HepG2 (cell line): ENCODE data around the gene CELF5. TPM values are rescaled to one million over a fixed set of nuclear protein-coding genes. Genes with fewer than 3 reads are reported as not detected.

Experiments
- ATAD3A ChIP-seq: sonication (generic); formaldehyde crosslinking; IDR thresholded peaks from 2 replicates; pipeline ENCODE4 v1.4.0; 2020; ENCODE audit warnings: missing genetic modification reagents
- KLF11 ChIP-seq: IDR thresholded peaks from 2 replicates; pipeline ENCODE4 v1.6.1; 2016; ENCODE audit warnings: missing compliant biosample characterization
- KLF15 ChIP-seq: sonication (generic); formaldehyde crosslinking; IDR thresholded peaks from 2 replicates; pipeline ENCODE4 v1.8.1; 2023; ENCODE audit warnings: borderline replicate concordance, mild to moderate bottlenecking, inconsistent platforms, missing genetic modification reagents, mixed read lengths
- SP2 ChIP-seq: sonication (generic); formaldehyde crosslinking; IDR thresholded peaks from 2 replicates; pipeline ENCODE4 v1.5.1; 2020; ENCODE audit warnings: mild to moderate bottlenecking, missing genetic modification reagents
- STAT5B ChIP-seq: sonication (generic); formaldehyde crosslinking; IDR thresholded peaks from 2 replicates; pipeline ENCODE4 v1.4.0; 2020; ENCODE audit warnings: missing genetic modification reagents
- TGIF2 ChIP-seq: IDR thresholded peaks from 2 replicates; pipeline ENCODE4 v1.6.1; 2016; ENCODE audit warnings: control low read depth, missing compliant biosample characterization
- ZNF12 ChIP-seq: sonication (generic); formaldehyde crosslinking; IDR thresholded peaks from 2 replicates; pipeline ENCODE4 v1.5.0; 2020; ENCODE audit warnings: missing genetic modification reagents
- ZNF431 ChIP-seq: sonication (generic); formaldehyde crosslinking; IDR thresholded peaks from 2 replicates; pipeline ENCODE4 v1.9.0; 2022; ENCODE audit warnings: missing genetic modification reagents, low read depth, mild to moderate bottlenecking, borderline replicate concordance
- ZNF660 ChIP-seq: sonication (generic); formaldehyde crosslinking; IDR thresholded peaks from 2 replicates; pipeline ENCODE4 v1.5.1; 2020; ENCODE audit warnings: mild to moderate bottlenecking, low read depth, missing genetic modification reagents, borderline replicate concordance
- ZNF781 ChIP-seq: sonication (generic); formaldehyde crosslinking; IDR thresholded peaks from 2 replicates; pipeline ENCODE4 v1.5.1; 2020; ENCODE audit warnings: borderline replicate concordance, mild to moderate bottlenecking, missing genetic modification reagents; ENCODE audit errors: not compliant biosample characterization
- polyA plus RNA-seq, 8 experiments: library from polyadenylated mRNA; depleted of rRNA in 3 of 8; stranded (reverse) in 7 of 8; unstranded in 1 of 8; fragments of >200 nt; fragmentation: Illumina TruSeq in 4 of 8; extraction: Trizol in 4 of 8; gene quantifications; 2 replicates each; pipeline versions ENCODE4 v1.2.1 to v1.2.3, GENCODE V29; 2011 to 2016; ENCODE audit warnings: low read depth in 4 of 8, missing spikeins in 1 of 8, mixed read lengths in 1 of 8; ENCODE audit not compliant: insufficient read depth in 1 of 8
- total RNA-seq, 5 experiments: library from RNA; depleted of rRNA; stranded (reverse); fragments of >200 nt; fragmentation: Illumina TruSeq; extraction: Trizol; gene quantifications; 2 replicates each; pipeline ENCODE4 v1.2.3, GENCODE V29; 2016; ENCODE audit warnings: low read depth in 1 of 5
- TF ChIP-seq, protein P1 (sequence below): sonication (generic); formaldehyde crosslinking; conservative IDR thresholded peaks from 2 replicates; pipeline ENCODE4 v1.4.0; 2020; ENCODE audit warnings: mild to moderate bottlenecking, missing genetic modification reagents, moderate library complexity
- TF ChIP-seq, protein P2 (sequence below): sonication (generic); formaldehyde crosslinking; IDR thresholded peaks from 2 replicates; pipeline ENCODE4 v1.4.0; 2020; ENCODE audit warnings: missing genetic modification reagents, borderline replicate concordance
- TF ChIP-seq, protein P3 (sequence below): sonication (generic); formaldehyde crosslinking; IDR thresholded peaks from 2 replicates; pipeline ENCODE4 v1.4.0; 2020; ENCODE audit warnings: mild to moderate bottlenecking, missing genetic modification reagents, borderline replicate concordance

The CELF5 gene
- total and polyA plus RNA-seq, 2 of the 13 experiments (the other 11 are each of a cell fraction or from before 2014, with no cell fraction given) = 0.31 to 0.84 TPM

DNA sequence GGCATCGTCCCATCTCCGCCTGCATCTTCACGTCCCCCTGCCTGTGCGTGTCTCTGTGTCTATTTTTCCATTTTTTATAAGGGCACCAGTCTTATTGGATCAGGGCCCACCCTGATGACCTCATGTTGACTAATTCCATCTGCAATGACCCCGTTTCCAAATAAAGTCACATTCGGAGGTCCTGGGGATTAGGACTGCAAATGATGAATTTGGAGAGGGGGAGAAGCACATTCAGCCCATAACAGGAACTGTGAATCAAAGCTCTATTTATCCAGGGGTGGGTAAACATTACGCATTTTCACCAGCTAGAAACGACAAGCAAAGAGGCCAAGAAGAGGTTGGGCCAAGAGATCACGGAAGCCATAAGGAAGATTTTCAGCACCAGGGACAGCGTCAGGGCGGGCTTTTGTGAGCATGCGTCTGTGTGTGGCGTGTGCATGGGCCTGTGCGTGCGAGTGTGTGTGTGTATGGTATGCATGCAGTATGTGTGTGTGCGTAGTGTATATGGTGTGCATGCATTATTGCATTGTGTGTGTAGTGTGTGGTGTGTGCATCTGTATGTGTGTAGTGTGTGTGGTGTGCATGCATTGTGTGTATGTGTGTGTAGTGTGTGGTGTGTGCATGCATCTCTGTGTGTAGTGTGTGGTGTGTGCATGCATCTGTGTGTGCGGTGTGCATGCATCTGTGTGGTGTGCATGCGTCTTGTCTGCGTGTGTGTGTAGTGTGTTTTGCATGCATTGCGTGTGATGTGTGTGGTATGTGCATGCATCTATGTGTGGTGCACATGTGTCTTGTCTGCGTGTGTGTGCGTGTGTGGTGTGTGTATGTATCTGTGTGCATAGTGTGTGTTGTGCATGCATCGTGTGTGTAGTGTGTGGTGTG is 19.6 kb downstream of the CELF5 start (continued):
- TF ChIP-seq, protein P1, sequence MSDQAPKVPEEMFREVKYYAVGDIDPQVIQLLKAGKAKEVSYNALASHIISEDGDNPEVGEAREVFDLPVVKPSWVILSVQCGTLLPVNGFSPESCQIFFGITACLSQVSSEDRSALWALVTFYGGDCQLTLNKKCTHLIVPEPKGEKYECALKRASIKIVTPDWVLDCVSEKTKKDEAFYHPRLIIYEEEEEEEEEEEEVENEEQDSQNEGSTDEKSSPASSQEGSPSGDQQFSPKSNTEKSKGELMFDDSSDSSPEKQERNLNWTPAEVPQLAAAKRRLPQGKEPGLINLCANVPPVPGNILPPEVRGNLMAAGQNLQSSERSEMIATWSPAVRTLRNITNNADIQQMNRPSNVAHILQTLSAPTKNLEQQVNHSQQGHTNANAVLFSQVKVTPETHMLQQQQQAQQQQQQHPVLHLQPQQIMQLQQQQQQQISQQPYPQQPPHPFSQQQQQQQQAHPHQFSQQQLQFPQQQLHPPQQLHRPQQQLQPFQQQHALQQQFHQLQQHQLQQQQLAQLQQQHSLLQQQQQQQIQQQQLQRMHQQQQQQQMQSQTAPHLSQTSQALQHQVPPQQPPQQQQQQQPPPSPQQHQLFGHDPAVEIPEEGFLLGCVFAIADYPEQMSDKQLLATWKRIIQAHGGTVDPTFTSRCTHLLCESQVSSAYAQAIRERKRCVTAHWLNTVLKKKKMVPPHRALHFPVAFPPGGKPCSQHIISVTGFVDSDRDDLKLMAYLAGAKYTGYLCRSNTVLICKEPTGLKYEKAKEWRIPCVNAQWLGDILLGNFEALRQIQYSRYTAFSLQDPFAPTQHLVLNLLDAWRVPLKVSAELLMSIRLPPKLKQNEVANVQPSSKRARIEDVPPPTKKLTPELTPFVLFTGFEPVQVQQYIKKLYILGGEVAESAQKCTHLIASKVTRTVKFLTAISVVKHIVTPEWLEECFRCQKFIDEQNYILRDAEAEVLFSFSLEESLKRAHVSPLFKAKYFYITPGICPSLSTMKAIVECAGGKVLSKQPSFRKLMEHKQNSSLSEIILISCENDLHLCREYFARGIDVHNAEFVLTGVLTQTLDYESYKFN (CRISPR knock-in tag) = no peak
- TF ChIP-seq KLF11 (CRISPR knock-in tag) = peak; percentile 85; the same call in 1 of the 2 replicates
- no peak for TF ChIP-seq SP2 (CRISPR knock-in tag)
- no peak for TF ChIP-seq KLF15 (CRISPR knock-in tag)
- TF ChIP-seq, protein P2, sequence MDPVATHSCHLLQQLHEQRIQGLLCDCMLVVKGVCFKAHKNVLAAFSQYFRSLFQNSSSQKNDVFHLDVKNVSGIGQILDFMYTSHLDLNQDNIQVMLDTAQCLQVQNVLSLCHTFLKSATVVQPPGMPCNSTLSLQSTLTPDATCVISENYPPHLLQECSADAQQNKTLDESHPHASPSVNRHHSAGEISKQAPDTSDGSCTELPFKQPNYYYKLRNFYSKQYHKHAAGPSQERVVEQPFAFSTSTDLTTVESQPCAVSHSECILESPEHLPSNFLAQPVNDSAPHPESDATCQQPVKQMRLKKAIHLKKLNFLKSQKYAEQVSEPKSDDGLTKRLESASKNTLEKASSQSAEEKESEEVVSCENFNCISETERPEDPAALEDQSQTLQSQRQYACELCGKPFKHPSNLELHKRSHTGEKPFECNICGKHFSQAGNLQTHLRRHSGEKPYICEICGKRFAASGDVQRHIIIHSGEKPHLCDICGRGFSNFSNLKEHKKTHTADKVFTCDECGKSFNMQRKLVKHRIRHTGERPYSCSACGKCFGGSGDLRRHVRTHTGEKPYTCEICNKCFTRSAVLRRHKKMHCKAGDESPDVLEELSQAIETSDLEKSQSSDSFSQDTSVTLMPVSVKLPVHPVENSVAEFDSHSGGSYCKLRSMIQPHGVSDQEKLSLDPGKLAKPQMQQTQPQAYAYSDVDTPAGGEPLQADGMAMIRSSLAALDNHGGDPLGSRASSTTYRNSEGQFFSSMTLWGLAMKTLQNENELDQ (CRISPR knock-in tag) = peak; percentile 78; the same call in 1 of the 2 replicates
- 0 out of 2 replicates have a peak, but pooled peaks have one; percentile 33 for TF ChIP-seq ATAD3A (CRISPR knock-in tag)
- TF ChIP-seq STAT5B (CRISPR knock-in tag) = no peak
- TF ChIP-seq TGIF2 (CRISPR knock-in tag) = peak; percentile 70; the same call in 1 of the 2 replicates
- 0 out of 2 replicates have a peak, but pooled peaks have one; percentile 40 for TF ChIP-seq ZNF660 (CRISPR knock-in tag)
- TF ChIP-seq ZNF781 (CRISPR knock-in tag) = peak; percentile 50
- TF ChIP-seq ZNF431 = no peak
- peak; percentile 50; the same call in 1 of the 2 replicates for TF ChIP-seq ZNF12 (CRISPR knock-in tag)
- TF ChIP-seq, protein P3, sequence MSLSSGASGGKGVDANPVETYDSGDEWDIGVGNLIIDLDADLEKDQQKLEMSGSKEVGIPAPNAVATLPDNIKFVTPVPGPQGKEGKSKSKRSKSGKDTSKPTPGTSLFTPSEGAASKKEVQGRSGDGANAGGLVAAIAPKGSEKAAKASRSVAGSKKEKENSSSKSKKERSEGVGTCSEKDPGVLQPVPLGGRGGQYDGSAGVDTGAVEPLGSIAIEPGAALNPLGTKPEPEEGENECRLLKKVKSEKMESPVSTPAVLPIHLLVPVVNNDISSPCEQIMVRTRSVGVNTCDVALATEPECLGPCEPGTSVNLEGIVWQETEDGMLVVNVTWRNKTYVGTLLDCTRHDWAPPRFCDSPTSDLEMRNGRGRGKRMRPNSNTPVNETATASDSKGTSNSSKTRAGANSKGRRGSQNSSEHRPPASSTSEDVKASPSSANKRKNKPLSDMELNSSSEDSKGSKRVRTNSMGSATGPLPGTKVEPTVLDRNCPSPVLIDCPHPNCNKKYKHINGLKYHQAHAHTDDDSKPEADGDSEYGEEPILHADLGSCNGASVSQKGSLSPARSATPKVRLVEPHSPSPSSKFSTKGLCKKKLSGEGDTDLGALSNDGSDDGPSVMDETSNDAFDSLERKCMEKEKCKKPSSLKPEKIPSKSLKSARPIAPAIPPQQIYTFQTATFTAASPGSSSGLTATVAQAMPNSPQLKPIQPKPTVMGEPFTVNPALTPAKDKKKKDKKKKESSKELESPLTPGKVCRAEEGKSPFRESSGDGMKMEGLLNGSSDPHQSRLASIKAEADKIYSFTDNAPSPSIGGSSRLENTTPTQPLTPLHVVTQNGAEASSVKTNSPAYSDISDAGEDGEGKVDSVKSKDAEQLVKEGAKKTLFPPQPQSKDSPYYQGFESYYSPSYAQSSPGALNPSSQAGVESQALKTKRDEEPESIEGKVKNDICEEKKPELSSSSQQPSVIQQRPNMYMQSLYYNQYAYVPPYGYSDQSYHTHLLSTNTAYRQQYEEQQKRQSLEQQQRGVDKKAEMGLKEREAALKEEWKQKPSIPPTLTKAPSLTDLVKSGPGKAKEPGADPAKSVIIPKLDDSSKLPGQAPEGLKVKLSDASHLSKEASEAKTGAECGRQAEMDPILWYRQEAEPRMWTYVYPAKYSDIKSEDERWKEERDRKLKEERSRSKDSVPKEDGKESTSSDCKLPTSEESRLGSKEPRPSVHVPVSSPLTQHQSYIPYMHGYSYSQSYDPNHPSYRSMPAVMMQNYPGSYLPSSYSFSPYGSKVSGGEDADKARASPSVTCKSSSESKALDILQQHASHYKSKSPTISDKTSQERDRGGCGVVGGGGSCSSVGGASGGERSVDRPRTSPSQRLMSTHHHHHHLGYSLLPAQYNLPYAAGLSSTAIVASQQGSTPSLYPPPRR (CRISPR knock-in tag) = no peak
